NOMO-1 (cell line): ENCODE data around the gene CNOT4.

ENCODE experiments used
- DNase-seq, 2 experiments: peaks; one replicate each; lab custom pipeline; 2025; ENCODE audit not compliant: unreplicated experiment in 2 of 2; lab: John Stamatoyannopoulos, UW

CNOT4 gene

GRCh38 chr7:135509839-135510591 is at the start of gene CNOT4:
CNOT4 (minus strand) TSS chr7:135510102; CDS start chr7:135438331, 71,771 bp downstream.
- peak; percentile 70 to 72 for DNase-seq

- DNase-seq, result no peak
Observed at GRCh38 chr7:135558881-135559280, 49.0 kb upstream of the CNOT4 start.

GRCh38 chr7:135558337-135558767 is 48.5 kb upstream of the CNOT4 start:
- peak; percentile 49 to 52 for DNase-seq

GRCh38 chr7:135557455-135558336 is 47.8 kb upstream of the CNOT4 start, which contains the start of gene NUP205:
NUP205 (plus strand) TSS chr7:135557917; CDS start chr7:135557945, 28 bp downstream.
- DNase-seq, result peak; percentile 54 to 56

GRCh38 chr7:135553346-135553745 is 43.4 kb upstream of the CNOT4 start:
- peak in 1 of 2 experiments; percentile 1 for DNase-seq

- no peak for DNase-seq
Observed at GRCh38 chr7:135552148-135552547, 42.2 kb upstream of the CNOT4 start.

- DNase-seq, result no peak
Observed at GRCh38 chr7:135550196-135550595, 40.3 kb upstream of the CNOT4 start.

GRCh38 chr7:135541029-135541428 is 31.1 kb upstream of the CNOT4 start:
- no peak for DNase-seq

- DNase-seq, result no peak
Observed at GRCh38 chr7:135539629-135540028, 29.7 kb upstream of the CNOT4 start.

GRCh38 chr7:135538376-135538775 is 28.5 kb upstream of the CNOT4 start:
- no peak for DNase-seq

- peak in 1 of 2 experiments; percentile 24 for DNase-seq
Observed at GRCh38 chr7:135537905-135538304, 28.0 kb upstream of the CNOT4 start.

GRCh38 chr7:135537453-135537852 is 27.6 kb upstream of the CNOT4 start:
- DNase-seq, result no peak

- DNase-seq, result peak in 1 of 2 experiments; percentile 0
Observed at GRCh38 chr7:135536150-135536549, 26.2 kb upstream of the CNOT4 start.

GRCh38 chr7:135527025-135527424 is 17.1 kb upstream of the CNOT4 start:
- DNase-seq, result no peak

GRCh38 chr7:135525426-135525825 is 15.5 kb upstream of the CNOT4 start:
- DNase-seq, result no peak

GRCh38 chr7:135523146-135523545 is 13.2 kb upstream of the CNOT4 start:
- DNase-seq, result no peak

- DNase-seq, result no peak
Observed at GRCh38 chr7:135522509-135522908, 12.6 kb upstream of the CNOT4 start.

- no peak for DNase-seq
Observed at GRCh38 chr7:135519871-135520270, 10.0 kb upstream of the CNOT4 start.

GRCh38 chr7:135519233-135519688 is 9.4 kb upstream of the CNOT4 start:
- no peak for DNase-seq

- no peak for DNase-seq
Observed at GRCh38 chr7:135518748-135519147, 8.8 kb upstream of the CNOT4 start.

- DNase-seq, result no peak
Observed at GRCh38 chr7:135517060-135517459, 7.2 kb upstream of the CNOT4 start.
